Fibroblast of skin of back (primary cell): ENCODE results near the gene CACUL1.
"Not testable (repeated sequence)": the region's sequence is repeated elsewhere in the genome, so short reads cannot be mapped to it uniquely, and the experiment has no call there.

Source experiments
- DNase-seq: peaks from one replicate; pipeline ENCODE4 v3.0.0-alpha.2; 2013

Gene CACUL1

DNA sequence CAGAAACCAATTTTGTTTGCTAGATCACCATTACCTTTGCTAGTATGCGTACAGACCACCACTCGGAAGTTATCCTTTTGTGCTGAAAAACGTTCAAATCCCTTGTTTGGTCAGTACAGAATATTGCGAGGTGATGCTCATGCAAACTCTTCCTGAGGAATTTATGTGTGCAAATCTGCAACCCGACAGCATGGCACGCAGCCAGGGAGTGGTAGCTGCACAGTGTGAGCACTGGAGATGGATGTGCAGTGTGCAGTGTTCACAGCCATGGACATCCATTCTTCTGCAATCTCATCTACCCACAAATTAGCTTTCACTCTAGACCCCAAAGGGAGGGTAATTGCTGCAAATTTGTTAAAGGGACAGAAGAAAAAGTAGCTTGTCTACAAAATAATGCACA is 72.2 kb downstream of the CACUL1 start:
- DNase-seq, result no peak

DNA sequence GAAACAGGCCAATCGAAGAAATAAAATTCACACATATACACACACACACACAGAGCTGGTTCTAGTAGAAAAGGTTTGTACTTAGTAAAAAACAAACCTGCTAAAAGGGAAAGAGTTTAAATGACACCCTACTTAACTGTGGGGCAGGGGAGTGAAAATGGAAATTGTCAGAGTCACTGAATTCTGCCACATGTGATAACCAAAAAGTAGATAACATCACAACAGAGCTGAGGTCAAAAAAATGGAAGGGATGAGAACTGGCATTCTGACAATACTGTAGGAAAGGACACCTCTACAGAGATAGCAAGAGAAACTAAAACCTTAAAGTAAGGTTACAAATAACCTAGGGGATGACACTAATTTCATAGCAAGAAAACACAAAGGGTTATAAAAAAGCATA is 74.6 kb downstream of the CACUL1 start:
- DNase-seq, result no peak

DNA sequence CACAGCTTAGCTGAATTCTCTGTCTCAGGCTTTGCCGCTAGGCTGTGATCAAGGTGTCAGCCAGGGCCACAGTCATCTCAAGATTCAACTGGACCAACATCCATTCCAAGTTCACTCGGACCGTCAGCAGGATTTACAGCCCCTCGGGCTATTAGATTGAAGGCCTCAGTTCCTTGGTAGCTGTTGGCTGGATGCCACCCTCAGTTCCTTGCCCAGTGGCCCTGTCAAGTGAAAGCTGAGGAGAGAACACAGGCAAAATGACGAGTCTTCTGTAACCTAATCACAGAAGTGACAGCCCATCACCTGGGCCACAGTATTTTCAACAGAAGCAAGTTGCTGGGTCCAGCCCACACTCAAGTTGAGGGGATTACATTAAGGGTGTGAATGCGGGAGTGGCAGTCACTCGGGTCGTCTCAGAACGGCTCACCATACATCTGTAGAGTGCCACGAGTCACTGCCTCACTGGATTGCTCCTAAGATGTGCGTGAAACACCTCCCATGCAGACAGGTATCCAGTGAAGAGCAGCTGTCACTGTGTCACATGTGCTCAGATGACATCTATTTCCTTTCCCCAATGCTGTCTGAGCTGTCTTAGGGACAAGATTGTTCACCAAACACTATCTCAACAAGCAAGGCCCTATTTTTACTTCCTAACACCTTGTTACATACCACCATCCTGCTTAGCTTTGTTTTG is 80.4 kb downstream of the CACUL1 start:
- no peak for DNase-seq

DNA sequence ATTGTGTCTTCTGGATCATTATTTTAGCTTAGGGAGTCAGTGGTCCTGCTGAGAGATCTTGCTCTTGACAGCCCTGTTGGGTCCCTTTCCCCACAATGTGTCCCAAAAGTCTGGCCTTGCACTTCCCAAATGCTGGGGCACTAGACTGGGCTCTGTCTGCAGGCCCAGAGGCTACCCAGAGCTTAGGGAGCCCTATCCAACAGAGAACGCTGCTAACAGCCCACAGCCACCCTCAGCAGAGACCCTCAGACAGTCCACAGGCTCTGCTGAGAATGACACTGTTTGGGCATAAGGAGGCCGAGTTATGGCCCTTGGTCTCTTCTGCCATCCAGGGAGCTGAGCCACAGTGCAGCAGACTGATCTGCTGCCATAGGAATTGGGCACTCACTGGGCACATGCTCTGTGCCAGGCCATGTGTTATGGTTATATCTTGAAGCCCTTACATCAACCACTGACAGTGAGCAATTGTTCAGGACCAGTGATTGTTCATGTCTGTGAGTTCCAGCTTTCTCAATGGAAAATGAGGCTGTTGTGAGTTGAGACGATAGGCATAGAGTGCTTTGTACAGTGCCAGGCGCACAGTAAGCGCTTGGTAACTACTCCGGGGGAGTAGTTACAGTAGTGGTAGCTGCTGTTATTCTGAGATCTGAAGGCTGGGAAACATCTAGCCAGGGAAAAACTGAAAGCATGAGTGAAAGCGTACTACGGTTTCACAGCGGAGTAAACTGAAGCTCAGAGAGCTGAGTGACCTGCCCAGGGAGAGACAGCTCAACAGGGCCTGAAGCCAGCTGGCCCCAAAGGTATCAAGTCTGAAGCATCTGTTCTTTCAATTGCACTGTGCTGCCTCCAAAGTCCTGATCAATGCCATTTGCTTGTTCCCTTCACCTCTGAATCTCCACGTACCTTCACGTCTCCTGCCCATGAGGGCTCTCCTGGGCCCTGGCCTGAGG is 81.7 kb downstream of the CACUL1 start:
- DNase-seq, result no peak

DNA sequence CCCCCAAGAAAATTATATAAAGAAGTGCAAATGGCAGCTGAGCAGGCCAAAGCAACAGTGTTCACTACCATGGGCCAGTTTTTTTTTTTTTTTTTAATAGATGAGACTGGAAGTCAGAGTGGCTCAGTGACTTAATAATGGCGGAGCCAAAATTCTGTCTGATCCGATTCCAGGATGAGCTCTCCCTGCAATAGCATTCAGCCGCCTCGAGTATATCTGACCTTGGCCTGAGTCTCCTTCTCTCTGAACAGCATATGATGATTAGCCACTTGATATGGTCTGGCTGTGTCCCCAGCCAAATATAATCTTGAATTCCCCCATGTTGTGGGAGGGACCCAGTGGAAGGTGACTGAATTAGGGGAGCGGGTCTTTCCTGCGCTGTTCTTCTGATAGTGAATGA is 82.6 kb downstream of the CACUL1 start:
- DNase-seq, result no peak

DNA sequence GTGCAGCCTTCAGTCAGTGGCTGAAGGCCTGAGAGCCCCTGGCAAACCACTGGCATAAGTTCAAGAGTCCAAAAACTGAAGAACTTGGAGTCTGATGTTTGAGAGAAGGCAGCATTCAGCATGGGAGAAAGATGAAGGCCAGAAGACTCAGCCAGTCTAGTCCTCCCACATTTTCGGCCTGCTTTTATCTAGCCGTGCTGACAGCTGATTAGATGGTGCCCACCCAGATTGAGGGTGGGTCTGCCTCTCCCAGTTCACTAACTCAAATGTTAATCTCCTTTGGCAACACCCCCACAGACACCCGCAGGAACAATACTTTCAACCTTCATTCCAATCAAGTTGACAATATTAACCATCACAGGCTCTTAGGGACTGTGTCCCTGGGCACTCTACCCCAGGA is 83.5 kb downstream of the CACUL1 start:
- not testable (repeated sequence) for DNase-seq

DNA sequence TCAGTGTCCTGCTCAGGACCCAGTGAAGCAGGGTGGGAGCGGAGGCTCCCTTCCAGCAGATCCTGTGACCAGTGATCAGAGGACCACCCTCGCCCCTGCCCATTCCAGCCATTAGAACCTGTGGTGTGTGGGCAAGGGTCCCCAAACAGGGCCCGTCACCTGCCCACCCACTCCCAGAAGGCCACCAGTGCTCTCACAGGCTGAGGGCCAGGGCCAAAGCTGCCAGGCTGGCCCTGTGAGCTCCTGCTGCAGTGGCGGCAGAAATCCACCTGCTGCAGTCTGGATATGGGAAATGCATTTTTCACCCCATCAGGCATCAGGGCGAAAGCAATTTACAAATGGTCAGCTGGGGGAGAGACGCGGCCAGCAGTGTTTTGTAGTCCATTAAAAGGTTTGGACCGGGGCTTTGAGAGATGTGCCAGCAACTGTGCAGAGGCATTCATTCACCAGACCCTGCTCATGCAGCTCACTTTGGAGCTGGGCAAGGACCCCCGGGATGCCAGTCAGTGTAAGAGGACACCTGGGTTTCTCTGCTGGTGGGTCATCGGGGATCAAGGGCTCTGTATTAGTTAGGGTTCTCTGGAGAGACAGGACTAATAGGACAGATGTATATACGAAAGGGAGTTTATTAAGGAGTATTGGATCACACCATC is 84.2 kb downstream of the CACUL1 start:
- no peak for DNase-seq

DNA sequence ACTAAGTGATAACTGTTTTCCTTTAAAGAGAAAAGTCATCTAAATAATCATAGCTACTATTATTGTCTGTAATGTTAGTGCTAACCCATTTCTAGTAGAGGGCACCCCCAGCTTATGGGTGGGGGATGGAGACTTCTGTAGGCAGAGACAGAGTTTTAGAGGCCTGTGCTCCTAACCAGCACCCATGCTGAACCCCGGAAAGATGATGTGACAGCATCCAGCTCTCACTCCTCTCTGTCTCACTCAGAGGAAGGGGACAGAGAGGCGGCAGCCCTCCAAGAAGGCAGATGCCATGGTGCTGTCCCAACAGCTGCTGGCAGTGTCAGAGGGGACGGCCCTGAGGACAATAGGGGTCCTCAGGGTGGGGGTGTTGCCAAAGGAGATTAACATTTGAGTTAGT is 84.9 kb downstream of the CACUL1 start:
- DNase-seq, result no peak

DNA sequence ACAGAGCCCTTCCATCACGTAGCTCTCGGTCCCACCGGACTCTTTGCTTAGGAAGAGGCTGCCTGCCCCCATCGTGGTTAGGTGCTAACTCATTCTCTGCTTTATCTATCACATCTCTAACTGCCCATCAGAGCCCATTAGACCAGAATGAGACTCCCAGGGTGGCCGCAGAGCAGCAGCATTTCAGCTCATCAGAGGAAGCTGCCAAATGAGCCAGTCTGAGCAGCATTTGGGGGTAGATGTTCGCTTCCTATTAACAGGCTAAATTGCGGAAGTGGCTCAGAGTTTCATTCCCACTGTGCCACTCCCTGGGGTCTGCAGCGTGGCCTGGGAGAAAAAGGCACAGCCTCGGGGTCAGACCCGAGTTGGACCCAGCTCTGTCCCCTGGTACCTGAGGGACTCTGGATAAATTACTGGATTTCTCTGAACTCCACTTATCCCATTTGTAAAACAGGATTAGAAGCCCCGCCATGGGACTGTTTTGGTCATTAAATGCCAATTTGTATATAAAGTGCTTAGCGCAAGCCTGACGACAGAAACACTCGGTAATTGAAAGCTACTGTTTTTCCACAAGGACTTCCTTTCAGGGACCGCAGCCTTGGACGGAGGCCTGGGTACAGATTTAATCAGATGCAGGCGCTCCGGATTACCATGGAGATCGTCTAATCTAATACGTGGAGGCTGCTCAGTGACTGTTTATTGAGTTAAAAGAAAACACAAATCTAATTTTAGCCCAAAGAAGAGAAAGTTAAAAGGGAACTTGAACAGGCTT is 85.6 kb downstream of the CACUL1 start:
- peak; percentile 73 for DNase-seq

DNA sequence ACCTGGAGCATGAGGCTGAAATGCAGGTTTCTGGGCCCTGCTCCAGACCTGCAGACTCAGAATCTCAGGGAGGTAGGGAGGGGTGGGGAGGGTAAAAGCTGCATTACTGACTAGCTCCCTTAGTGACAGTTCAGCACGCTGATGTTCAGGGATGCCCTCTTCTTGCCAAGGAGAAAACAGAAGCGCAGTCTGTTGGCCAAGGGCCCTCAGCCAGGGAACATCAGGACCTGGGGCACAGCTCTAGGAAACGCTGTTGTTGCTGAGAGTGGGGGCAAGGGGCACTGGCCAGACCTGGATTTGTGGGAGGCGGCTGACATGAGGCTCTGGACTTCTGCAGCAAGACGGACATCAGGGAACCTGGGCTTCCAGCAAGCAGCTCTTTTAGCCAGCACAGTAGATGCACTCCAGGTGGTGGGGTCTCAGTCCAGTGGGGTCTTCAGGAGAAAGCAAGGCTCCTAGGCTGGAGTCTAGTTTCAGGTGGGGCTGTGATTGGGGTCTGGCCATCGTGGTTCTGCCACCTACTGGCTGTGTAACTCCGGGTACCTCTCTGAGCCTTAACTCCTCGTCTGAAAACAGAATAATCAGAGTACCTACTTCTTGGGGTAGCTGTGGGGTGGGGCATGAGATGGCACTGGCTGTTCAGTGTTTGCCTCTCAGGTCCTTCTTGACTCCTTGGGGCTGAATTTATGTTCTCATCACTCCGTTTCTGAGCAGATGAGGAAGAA is 86.4 kb downstream of the CACUL1 start:
- no peak for DNase-seq

DNA sequence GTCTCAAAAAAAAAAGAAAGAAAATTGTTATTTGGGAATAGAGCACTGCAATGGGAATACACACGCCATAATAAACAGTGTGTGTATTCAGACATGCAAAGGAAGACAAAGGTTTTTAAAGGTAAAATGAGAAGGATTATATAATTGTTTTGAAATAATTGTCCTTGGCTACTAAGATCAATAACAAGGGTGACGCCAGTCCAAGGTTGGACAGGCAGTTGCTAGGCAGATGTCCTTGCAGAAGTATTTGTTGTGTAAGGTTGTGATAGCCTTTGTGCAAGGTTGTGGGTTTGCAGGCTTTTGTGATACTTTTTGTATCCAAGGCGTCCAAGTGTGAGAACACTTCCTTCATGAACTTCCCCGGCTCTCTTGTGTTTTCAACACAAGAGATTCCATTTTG is 87.0 kb downstream of the CACUL1 start:
- DNase-seq, result no peak

DNA sequence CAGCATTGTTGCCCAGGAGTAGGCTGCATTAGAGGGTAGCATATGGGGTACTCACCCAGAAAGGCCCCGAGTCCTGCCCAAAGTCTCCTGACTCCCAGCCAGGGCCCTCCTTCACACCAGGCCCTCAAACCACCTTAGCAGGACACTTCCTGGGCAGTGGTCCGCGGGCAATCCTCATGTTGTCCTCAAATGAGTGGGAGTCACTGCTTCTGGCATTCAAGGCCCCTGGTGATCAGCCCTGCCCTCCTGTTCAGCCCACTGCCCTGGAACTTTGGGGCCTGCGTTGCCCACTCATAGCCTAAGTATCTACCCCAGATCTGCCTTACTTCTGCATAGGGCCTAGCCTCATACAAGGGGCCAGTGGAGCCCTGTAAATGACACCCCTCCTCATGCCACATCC is 88.4 kb downstream of the CACUL1 start:
- DNase-seq, result no peak

DNA sequence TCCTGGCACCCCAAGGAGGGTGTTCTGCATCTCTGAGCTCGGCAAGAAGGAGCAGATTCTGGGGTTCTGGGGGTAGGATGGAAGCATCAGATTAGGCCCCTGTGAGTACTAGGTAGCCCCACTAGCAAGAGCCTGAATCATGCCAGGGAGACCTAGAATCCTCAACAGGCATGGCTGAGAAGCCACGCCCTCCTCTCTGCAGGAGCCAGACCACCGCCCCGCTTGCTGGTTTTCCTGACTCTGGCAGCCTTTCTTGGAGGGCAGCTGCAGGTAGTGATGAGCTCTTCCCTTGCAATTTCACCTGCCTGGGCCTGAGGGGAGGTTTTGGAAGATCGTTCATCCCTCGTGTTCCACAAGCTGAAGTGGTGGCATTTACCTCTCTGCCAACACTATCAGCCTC is 90.4 kb downstream of the CACUL1 start:
- no peak for DNase-seq

DNA sequence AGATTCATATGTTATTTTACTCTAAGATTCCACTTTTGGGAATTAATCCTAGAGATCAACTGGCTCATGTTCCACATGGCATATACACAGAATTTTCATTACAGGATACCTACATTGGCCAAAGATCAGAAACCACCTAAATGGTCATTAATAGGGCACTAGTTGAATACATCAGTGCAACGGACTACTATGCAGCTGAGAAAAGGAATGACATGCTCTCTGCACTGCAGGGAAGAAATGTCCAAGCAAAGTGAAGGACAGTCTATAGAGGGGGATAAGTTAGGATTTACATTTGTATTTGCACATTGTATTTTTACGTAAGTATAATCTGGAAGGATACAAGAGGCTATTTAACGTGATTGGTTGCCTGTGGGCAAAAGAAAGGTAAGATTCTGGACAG is 91.6 kb downstream of the CACUL1 start:
- no peak for DNase-seq

DNA sequence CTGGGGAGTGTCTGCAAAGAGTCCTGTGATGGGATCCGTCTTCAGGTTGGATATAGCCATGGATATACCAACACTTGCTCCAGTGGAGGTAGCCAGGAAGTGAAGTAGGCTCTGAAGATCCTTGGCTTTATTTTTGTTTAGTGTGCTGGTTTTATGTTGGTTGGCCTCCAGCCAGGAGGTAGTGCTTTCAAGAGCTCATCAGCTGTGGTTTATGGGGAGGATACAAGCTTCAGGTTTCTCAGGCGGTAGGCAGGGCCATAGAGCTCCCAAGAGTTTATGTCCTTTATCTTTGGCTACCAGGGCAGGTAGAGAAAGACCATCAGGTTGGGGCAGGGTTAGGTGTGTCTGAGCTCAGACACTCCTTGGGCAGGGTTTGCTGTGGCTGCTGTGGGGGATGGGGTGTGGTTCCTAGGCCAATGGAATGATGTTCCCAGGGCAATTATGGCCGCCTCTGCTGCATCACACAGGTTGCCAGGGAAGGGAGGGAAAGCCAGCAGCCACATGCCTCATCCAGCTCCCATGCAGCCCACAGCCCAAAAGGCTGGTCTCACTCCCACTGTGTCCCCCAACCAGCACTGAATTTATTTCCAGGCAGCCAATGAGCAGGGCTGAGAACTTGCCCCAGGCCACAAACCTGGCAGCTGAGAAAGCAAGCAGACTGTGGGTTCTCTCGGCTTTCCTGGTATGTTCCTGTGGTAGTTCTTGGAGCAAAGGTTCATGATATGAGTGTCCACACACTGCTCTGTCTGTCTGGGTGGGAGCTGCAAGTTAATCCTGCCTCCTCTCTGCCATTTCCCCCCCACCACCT is 92.3 kb downstream of the CACUL1 start:
- no peak for DNase-seq

DNA sequence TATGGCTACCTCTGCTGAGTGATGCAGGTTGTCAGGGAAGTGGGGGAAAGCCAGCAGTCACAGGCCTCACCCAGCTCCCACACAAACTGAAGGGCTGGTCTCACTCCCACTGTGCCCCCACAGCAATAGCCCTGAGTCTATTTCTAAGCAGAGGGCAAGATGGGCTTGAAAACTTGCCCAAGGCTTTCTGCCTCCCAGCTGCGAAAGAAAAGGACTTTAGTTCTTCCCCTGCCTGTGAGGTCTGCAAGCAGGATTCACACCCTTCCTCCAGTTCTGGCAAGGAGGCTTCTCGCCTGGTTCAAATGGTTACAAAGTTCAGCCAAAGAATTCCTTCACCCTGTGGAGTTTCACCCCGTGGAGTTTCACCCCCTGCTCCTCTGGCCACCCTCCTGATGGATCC is 96.0 kb downstream of the CACUL1 start:
- no peak for DNase-seq

DNA sequence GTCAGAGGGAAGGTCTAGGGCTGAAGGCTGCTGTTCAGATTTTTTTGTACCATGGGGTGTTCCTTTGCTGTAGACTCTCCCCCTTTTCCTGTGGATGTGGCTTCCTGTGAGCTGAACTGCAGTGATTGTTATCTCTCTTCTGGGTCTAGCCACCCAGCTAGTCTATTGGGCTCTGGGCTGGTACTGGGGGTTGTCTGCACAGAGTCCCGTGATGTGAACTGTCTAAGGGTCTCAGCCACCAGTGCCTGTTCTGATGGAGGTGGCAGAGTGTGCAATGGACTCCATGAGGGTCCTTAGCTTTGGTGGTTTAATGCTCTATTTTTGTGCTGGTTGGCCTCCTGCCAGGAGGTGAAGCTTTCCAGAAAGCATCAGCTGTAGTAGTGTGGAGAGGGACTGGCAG is 96.6 kb downstream of the CACUL1 start:
- DNase-seq, result not testable (repeated sequence)

DNA sequence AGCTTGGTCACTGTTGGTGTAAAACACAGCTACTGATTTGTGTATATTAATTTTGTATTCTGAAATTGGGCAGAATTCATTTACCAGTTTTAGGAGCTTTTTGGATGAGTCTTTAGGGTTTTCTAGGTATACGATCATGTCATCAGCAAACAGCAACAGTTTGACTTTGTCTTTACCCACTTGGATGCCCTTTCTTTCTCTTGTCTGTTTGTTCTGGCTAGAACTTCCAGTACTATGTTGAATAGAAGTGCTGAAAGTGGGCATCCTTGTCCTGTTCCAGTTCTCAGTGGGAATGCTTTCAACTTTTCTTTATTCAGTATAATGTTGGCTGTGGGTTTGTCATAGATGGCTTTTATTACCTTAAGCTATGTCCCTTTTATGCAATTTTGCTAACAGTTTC is 109.5 kb downstream of the CACUL1 start:
- DNase-seq, result not testable (repeated sequence)

DNA sequence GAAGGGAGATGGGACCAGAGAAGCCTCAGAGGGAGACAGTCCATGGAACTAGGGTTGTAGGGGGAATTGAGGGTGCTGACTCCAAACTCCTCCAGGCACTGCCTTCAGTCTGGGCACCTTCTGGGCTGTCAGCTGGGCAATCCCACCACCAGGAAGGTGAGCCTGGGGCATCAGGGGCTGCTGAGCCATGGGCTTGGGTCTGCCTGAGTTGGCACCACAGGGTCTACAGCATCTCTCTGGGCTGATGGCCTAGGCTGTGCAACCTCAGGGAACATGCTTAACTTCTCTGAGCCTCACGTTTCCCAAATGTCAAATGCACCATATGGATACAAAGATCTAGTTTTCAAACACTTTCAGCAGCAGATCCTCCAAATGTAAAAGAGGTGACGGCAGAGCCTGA is 112.5 kb downstream of the CACUL1 start:
- no peak for DNase-seq

DNA sequence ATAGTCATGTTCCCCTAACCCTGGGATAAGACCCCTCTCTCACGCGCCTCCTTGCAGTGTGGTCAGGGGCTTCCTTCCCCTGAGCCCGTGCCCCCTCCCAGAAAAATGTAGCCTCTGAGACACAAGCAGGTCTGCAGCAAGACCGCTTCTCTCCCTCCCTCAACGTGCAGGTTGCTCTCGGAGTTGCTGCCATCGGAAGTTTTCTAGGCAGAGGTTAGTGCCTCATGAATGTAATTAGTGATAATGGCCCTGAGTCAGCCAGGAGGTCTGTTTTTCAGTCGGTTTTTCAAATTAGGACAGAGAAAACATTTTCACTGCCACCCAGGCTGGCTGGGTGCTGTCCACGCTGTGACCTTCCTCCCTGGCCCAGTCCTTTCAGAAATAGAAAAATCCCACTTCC is 116.1 kb downstream of the CACUL1 start:
- DNase-seq, result no peak
